Suppressor macrophage treated with lipopolysaccharide for 4 hours (primary cell): Measurements from ENCODE around the gene EEF1AKMT2.
"Not testable (repeated sequence)": the region's sequence is repeated elsewhere in the genome, so short reads cannot be mapped to it uniquely, and the experiment has no call there.

ENCODE experiments used
- DNase-seq: peaks from one replicate; pipeline ENCODE4 v3.0.0-alpha.2; 2020

EEF1AKMT2 gene

DNA sequence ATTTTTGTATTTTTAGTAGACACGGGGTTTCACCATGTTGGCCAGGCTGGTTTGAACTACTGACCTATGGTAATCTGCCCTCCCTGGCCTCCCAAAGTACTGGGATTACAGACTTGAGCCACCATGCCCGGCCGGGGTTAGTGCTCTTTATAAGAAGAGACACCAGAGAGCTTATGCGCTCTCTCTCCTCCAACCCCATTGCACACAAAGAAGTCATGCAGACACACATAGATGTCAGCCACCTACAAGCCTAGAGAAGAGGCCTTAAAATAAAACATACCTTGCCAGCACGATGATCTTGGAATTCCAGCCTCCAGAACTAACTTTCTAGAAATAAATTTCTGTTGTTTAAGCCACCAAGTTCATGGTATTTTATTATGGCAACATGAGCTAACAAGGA, 37.5 kb downstream of the EEF1AKMT2 start:
- DNase-seq: no peak

GRCh38 chr10:124748953-124749645, 42.6 kb downstream of the EEF1AKMT2 start:
- DNase-seq: peak; percentile 38

GRCh38 chr10:124748166-124748565, 43.5 kb downstream of the EEF1AKMT2 start:
- no peak for DNase-seq

GRCh38 chr10:124747745-124748144, 43.9 kb downstream of the EEF1AKMT2 start:
- DNase-seq: no peak

GRCh38 chr10:124746992-124747391, 44.7 kb downstream of the EEF1AKMT2 start:
- no peak for DNase-seq

GRCh38 chr10:124746447-124746846, 45.2 kb downstream of the EEF1AKMT2 start:
- DNase-seq: not testable (repeated sequence)

DNA sequence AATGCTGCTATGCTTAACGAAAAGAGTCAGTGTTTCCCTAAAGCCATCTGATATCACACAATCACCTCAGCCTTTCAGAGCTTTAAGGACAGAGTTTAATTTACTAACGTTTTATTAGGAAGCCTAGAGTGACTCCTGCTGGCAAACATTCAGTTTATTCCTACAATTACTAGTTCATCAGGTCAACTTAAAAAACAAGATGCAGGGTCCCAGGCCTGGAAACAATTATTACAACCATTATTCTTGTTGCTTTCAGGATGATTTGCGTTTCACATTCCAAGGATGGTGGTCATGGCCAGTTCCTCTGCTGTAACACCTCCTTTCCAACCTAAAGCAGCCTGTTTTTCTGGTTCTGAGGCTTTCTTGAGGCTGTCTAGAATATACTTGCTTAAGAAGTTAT, 46.0 kb downstream of the EEF1AKMT2 start:
- peak; percentile 59 for DNase-seq

DNA sequence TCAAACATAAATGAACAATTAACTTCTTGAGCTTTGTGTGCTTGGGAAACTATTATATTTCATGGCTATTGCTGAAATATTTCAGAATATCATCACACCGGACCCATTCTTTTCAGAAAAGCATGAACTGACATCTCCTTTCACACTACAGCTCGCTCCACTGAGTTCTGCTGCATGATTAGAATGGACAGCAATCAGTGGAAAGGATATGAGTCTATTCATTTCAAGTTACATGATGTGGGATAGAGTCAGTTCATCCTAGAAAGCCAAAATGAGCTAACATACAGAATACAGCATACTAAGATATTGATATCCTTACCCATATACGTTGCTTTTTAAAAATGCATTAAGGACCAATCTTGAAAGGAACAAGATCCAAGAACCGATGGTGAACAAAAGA, 46.4 kb downstream of the EEF1AKMT2 start:
- DNase-seq: no peak

- peak; percentile 91 for DNase-seq
These were observed 47.3 kb downstream of the EEF1AKMT2 start, which contains the start of gene FAM53B for GRCh38 chr10:124744102-124745050. FAM53B (minus strand) TSS chr10:124744378; CDS start chr10:124706713, 37,665 bp downstream.

GRCh38 chr10:124743191-124744101, 48.2 kb downstream of the EEF1AKMT2 start:
- DNase-seq: peak; percentile 56

- DNase-seq: no peak
These were observed 49.1 kb downstream of the EEF1AKMT2 start for GRCh38 chr10:124742413-124743190.

DNA sequence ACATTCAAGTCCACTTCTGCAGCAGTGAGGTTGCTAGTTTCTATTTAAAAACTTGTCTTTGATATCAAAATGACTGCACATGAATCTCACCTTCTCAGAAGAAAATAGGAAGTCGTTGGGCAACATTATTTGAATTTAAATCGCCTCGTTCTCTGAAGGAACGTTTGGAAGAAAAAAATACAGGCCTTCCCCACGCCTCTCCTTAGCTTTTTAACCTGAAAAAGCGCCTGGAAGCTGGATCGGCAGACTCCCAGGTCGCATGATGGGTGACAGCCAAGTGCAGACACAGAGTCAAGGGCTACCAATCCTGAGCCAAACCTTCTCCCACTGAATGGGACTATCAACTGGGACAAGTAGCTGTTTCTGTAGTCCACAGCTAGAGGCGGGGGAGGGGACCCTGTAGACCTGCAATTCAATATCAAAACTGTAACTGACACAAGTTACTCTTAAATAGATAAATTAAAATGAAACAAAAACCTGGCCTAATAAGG, 49.7 kb downstream of the EEF1AKMT2 start:
- DNase-seq: no peak

DNA sequence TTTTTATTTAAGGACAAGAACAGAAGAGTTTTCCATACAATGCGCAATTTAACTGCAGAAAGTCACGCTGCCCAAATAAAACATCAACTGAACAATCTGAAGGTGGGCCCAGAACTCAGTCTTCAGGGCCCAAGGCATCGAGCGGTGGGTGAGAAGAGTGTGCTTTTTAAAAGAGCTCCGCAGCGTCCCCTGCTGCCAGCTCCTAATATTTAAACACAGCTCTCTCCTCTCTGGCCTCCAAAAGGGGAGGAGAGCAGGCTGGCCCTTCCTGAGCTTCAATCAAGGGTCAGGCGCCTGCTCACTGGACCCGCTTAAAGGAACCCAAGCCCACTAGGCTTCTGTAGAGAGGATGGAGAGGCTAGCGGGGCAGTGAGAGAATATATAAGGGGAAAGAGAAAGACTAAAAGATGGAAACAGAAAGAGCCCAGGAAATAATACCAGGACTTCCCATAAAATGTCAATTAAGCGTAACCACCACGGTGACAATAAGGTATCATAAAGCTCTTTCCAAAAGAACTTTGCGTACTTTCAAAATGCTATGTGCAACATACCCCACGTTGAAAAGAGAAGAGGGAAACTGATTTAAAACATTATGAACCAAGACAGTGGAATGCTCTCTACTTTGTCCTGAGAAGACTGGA, 50.3 kb downstream of the EEF1AKMT2 start:
- peak; percentile 83 for DNase-seq

DNA sequence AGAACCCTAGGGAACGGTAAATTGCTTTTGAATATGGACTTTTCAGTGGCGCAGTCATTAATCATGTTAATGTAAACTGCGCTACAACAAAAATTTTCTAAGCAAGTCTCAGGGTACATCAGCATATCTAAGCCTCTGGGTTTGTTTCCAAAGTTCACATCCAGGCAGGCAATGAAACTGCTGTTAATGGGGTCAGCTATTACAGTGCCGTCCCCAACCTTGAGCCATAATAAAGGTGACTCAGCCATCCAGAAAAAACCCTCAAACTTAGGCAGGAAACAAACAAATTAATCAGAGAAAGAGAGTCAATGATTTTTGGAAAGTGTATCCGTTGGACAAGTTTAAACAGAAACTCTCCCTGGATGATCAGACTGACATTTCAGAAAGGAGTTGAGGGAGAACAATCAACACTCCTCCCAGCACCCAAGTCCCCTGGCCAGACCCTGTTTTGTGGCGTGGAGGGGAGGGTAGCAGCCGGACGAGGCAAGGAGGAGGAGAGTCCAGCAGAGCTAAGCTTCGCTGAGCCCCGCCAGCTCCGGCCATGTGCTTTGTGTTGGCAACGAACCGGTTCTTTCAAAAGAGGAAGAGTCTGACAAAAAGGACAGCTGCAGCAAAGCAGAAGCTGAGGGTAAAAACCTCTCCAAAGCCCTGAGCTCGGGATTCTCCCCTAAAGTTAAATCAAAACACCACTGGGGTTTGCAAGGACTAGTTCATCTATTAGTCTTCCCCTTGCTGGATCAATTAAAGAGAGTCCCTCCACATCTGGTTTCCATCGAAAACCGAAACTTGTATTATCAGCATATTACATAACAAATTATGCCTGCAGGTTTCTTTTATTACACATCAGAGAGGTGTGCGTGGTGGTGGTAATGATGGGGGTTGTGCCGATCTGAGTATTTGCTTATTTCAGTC, 51.1 kb downstream of the EEF1AKMT2 start:
- peak; percentile 71 for DNase-seq

DNA sequence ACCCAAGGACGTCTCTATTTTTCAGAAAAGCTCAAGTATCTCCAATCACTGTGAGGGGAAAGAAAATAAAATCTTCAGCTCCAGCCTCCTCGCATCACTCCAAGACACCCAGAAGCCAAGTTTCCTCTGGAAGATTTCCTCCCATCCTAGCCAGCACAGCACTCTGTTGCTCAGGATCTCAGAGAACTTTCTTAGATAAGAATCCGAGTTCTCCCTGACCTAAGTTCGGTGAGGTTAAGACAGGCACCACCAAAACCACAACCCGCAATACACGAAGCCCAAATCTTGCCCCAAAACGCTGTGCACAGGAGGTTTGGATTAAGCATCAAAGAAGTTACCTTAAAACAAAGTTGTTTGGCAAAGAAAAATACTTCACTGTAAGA, 51.7 kb downstream of the EEF1AKMT2 start:
- no peak for DNase-seq

DNA sequence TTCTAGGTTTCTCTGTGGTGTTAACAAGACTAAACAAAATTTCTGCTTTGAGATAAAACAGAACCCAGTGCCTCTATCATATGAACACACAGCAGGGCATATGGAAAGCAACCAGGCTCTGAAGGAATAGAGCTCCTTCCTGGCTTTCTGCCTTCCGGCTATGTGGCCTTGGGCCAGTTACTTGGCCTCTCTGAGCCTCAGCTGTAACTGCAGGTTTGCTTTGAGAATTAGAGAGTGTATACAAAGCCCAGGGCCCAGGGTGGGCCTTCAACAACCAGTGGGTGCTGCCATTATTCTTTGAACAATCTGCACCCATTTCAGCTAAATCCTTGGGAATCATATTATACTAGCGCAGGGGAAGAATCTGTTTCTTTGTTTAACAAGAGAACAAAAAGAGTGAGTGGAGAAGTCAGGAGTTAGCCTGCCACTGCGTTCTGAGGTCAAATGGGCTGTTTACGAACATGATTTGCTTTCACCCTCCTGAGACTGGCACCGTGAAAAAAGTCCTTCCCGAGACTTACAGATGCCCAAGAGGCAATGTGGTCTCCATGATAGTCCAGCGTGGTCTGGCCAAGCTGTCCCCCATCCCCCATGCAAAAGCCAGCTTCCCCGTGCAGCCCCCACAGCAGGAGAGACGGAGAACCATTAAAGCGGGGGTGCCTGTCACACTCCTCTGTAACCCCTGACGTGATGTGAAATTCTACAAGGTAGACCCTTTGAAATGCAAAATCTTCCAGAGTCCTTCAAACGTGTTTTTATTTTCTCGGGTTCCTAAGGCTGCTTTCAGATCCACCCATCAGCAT, 52.4 kb downstream of the EEF1AKMT2 start:
- DNase-seq: no peak

DNA sequence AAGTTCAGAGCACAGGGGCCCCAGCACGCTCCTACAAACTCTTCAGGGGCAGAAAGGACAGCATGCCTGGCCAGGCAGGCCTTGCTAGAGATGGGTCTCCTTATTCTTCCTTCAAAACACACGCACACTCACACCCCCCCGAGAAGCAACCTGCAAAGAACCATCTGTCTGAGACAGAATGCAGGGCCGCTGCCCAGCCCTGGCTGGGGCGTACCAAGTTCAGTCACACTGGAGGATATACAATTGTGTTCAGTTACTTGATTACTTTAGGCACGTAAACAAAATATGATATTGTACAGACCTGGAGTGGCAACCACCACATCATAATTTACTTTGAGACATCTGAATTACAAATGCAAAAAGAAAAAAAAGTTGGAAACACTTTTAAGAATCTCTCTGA, 53.2 kb downstream of the EEF1AKMT2 start:
- DNase-seq: no peak

DNA sequence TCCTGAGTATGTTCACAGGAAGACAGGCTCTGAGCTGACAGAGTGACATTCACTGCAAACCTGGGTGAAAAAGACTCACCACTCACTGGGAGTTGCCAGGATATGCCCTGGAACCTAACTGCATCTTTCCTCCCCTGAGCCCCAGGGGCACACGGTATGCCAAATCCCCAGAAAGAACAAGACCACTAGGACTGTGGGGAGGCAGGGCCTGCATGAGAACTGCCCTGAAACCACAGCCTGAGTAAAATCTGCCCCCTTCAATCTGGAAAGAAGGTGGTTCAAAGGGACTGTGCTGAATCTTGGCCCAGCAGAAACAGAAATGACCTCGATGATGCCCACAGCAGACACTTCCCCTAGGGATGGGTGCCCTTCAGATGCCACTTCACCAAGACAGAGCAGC, 54.0 kb downstream of the EEF1AKMT2 start:
- no peak for DNase-seq

GRCh38 chr10:124737221-124737620, 54.5 kb downstream of the EEF1AKMT2 start:
- DNase-seq: no peak
